ENCODE data around the gene FSTL4. TPM values are rescaled to one million over a fixed set of nuclear protein-coding genes. Genes with fewer than 3 reads are reported as not detected.

FSTL4 gene
- total RNA-seq, 2 donors from 2014 or later: 4.4 to 5.5 TPM

DNA sequence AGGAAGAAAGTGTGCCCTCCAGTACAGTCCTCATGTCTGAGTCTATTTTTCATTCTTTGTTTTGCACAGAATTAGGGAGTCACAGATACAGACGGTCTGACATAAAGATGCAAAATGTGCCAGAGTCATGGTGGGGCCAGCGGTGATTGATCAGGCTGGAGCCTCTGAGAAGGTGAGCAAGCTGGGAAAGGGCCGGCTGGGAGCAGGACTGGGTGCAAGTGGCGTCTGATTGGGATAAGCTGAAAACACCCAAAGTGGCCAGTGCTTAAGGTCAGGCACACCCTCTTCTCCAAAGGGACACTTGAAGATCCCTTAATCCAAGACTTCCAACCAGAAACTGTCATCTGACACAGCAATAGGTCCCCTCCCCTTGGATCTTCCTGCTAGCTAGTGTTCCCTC lies 32.6 kb downstream of the FSTL4 start:
- peaks cover 3% of the 10 kb centered on the region for H3K27me3 Mint-ChIP-seq (ENCODE audit: insufficient read depth)
- DNase-seq: no peak
- peaks cover 6% of the 10 kb centered on the region for H3K4me1 Mint-ChIP-seq
- no peaks in the 10 kb centered on the region for H3K9me3 Mint-ChIP-seq
- no peak overlapping the region for H3K4me3 ChIP-seq (ENCODE audit: low read length)
- TF ChIP-seq, protein P1, sequence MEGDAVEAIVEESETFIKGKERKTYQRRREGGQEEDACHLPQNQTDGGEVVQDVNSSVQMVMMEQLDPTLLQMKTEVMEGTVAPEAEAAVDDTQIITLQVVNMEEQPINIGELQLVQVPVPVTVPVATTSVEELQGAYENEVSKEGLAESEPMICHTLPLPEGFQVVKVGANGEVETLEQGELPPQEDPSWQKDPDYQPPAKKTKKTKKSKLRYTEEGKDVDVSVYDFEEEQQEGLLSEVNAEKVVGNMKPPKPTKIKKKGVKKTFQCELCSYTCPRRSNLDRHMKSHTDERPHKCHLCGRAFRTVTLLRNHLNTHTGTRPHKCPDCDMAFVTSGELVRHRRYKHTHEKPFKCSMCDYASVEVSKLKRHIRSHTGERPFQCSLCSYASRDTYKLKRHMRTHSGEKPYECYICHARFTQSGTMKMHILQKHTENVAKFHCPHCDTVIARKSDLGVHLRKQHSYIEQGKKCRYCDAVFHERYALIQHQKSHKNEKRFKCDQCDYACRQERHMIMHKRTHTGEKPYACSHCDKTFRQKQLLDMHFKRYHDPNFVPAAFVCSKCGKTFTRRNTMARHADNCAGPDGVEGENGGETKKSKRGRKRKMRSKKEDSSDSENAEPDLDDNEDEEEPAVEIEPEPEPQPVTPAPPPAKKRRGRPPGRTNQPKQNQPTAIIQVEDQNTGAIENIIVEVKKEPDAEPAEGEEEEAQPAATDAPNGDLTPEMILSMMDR (conservative IDR thresholded peaks at IDR 0.05): no peak
- H3K4me1 ChIP-seq (ENCODE audit: control insufficient read depth, insufficient read depth, low read length): no peaks in the 10 kb centered on the region
- no peaks in the 10 kb centered on the region for H3K27me3 ChIP-seq (ENCODE audit: control insufficient read depth, insufficient read depth, low read length, poor library complexity, severe bottlenecking)
- no peak overlapping the region for H3K4me3 Mint-ChIP-seq
- no peak overlapping the region for H3K27ac ChIP-seq (ENCODE audit: low read depth, low read length)
- H3K9ac ChIP-seq (ENCODE audit: extremely low read depth, low read length, poor library complexity, severe bottlenecking): no peak overlapping the region
- no peaks in the 10 kb centered on the region for H3K36me3 ChIP-seq (ENCODE audit: control insufficient read depth, insufficient read depth, low read length)
- no peaks in the 10 kb centered on the region for H3K9me3 ChIP-seq (ENCODE audit: control insufficient read depth, low read length)
- no peaks in the 10 kb centered on the region for H3K36me3 Mint-ChIP-seq (ENCODE audit: low read depth)
- no peak overlapping the region for H3K27ac Mint-ChIP-seq
- 87 to 97% methylated on average over 4 of the region's 4 CpGs for WGBS, 2 experiments (ENCODE audit: insufficient coverage in 1 of 2, insufficient read length in 1 of 2)

DNA sequence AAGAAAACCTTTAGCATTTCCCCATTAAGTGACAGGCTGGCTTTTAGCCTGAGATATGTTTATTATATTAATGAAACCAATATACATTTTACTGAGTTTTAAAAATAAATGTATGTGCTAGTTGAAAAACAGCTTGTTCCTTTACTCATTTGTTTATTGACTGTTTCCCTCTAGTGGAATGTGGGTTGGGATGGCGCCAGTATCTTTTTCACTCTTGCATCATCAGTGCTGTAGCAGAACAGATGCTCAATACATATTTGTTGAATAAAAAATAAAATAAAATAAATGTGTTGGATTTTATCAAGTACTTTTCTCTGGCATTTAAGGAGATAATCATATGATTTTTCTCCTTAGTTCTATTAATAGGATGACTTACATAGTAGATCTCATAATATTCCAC lies 43.0 kb downstream of the FSTL4 start:
- H3K4me3 Mint-ChIP-seq: no peak overlapping the region
- no peak overlapping the region for H3K27ac Mint-ChIP-seq
- Histone ChIP-seq H3K36me3 (ENCODE audit: control insufficient read depth, insufficient read depth, low read length) (no peaks in the 10 kb centered on the region), H3K27me3 (ENCODE audit: control insufficient read depth, insufficient read depth, low read length, poor library complexity, severe bottlenecking) (no peaks in the 10 kb centered on the region), H3K27ac (ENCODE audit: low read depth, low read length) (no peak overlapping the region), H3K4me3 (ENCODE audit: low read length) (no peak overlapping the region), H3K4me1 (ENCODE audit: control insufficient read depth, insufficient read depth, low read length) (no peaks in the 10 kb centered on the region), H3K9me3 (ENCODE audit: control insufficient read depth, low read length) (no peaks in the 10 kb centered on the region), H3K9ac (ENCODE audit: extremely low read depth, low read length, poor library complexity, severe bottlenecking) (no peak overlapping the region)
- TF ChIP-seq, protein P1 (conservative IDR thresholded peaks at IDR 0.05): no peak
- H3K4me1 Mint-ChIP-seq: no peaks in the 10 kb centered on the region
- no peak for DNase-seq
- no peaks in the 10 kb centered on the region for H3K36me3 Mint-ChIP-seq (ENCODE audit: low read depth)
- peaks cover 3% of the 10 kb centered on the region for H3K9me3 Mint-ChIP-seq
- WGBS, 2 experiments (ENCODE audit: insufficient coverage in 1 of 2, insufficient read length in 1 of 2): no CpG with 5 or more reads among the region's 1 CpG
- H3K27me3 Mint-ChIP-seq (ENCODE audit: insufficient read depth): peaks cover 2% of the 10 kb centered on the region

DNA sequence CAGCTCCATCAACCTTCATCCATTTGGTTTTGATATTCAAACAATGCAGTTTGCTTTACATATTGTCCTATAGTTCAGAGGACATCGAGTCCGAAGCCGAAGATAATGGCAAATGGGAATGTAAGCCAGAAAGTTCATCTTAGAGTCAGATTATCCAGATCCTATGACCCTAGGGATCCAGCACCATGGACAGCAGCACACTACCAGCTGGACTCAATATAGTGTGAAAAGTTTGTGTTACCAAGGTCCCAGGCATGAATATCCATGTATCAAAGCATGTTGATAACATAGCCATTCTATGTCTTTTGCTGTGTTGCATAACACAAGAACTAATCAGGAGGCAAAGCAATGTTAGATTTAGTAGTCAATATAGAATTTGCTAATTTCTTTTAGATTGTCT lies 46.3 kb downstream of the FSTL4 start:
- Mint-ChIP-seq H3K4me3 (no peak overlapping the region), H3K4me1 (no peaks in the 10 kb centered on the region), H3K27me3 (ENCODE audit: insufficient read depth) (peaks cover 2% of the 10 kb centered on the region), H3K9me3 (no peaks in the 10 kb centered on the region), H3K36me3 (ENCODE audit: low read depth) (no peaks in the 10 kb centered on the region), H3K27ac (no peak overlapping the region)
- Histone ChIP-seq H3K27ac (ENCODE audit: low read depth, low read length) (no peak overlapping the region), H3K9ac (ENCODE audit: extremely low read depth, low read length, poor library complexity, severe bottlenecking) (no peak overlapping the region), H3K27me3 (ENCODE audit: control insufficient read depth, insufficient read depth, low read length, poor library complexity, severe bottlenecking) (no peaks in the 10 kb centered on the region), H3K4me3 (ENCODE audit: low read length) (no peak overlapping the region), H3K4me1 (ENCODE audit: control insufficient read depth, insufficient read depth, low read length) (no peaks in the 10 kb centered on the region), H3K36me3 (ENCODE audit: control insufficient read depth, insufficient read depth, low read length) (no peaks in the 10 kb centered on the region), H3K9me3 (ENCODE audit: control insufficient read depth, low read length) (no peaks in the 10 kb centered on the region)
- DNase-seq: peak; percentile 83
- WGBS, 2 experiments (ENCODE audit: insufficient coverage in 1 of 2, insufficient read length in 1 of 2): 66 to 69% methylated on average over 3 of the region's 3 CpGs
- TF ChIP-seq, protein P1 (conservative IDR thresholded peaks at IDR 0.05): no peak
